Neural progenitor cell (in vitro differentiated cells): ENCODE results near the gene TUBB2B.

ENCODE experiments used
- EZH2 ChIP-seq: fragments of 200-600 bp; sonication (generic); IDR thresholded peaks from 2 replicates; pipeline ENCODE4 v1.6.1; 2017; ENCODE audit warnings: antibody characterized with exemption, mild to moderate bottlenecking, moderate library complexity
- EZH2phosphoT487 ChIP-seq: fragments of 200-600 bp; sonication (generic); IDR thresholded peaks from 2 replicates; pipeline ENCODE4 v1.6.1; 2017; ENCODE audit warnings: antibody characterized with exemption
- TF ChIP-seq, protein P1 (sequence below): fragments of 200-600 bp; sonication (generic); IDR thresholded peaks from 2 replicates; pipeline ENCODE4 v1.5.1; 2017; ENCODE audit warnings: antibody characterized with exemption, mild to moderate bottlenecking

- TF ChIP-seq, protein P1, sequence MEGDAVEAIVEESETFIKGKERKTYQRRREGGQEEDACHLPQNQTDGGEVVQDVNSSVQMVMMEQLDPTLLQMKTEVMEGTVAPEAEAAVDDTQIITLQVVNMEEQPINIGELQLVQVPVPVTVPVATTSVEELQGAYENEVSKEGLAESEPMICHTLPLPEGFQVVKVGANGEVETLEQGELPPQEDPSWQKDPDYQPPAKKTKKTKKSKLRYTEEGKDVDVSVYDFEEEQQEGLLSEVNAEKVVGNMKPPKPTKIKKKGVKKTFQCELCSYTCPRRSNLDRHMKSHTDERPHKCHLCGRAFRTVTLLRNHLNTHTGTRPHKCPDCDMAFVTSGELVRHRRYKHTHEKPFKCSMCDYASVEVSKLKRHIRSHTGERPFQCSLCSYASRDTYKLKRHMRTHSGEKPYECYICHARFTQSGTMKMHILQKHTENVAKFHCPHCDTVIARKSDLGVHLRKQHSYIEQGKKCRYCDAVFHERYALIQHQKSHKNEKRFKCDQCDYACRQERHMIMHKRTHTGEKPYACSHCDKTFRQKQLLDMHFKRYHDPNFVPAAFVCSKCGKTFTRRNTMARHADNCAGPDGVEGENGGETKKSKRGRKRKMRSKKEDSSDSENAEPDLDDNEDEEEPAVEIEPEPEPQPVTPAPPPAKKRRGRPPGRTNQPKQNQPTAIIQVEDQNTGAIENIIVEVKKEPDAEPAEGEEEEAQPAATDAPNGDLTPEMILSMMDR, result no peak
- TF ChIP-seq EZH2, result no peak
- TF ChIP-seq EZH2phosphoT487, result no peak
Observed at GRCh38 chr6:3212261-3212660, 15.2 kb downstream of the TUBB2B start.
